ENCODE results near the gene PTTG2. TPM values are rescaled to one million over a fixed set of nuclear protein-coding genes. Genes with fewer than 3 reads are reported as not detected.

Gene PTTG2
- total RNA-seq, 1 experiment from 2014 or later, result 0.35 TPM

GRCh38 chr4:37928426-37929416 lies 31.5 kb upstream of the PTTG2 start (continued):
- TF ChIP-seq STAT6 (CRISPR knock-in tag; conservative IDR thresholded peaks at IDR 0.05; ENCODE audit: low read depth) (no peak), FOXK1 (CRISPR knock-in tag; IDR thresholded peaks at IDR 0.05) (no peak), ZNF532 (CRISPR knock-in tag; IDR thresholded peaks at IDR 0.05; ENCODE audit: borderline replicate concordance) (no peak), CDX4 (CRISPR knock-in tag; IDR thresholded peaks at IDR 0.05; ENCODE audit: borderline replicate concordance) (no peak), SP1 (CRISPR knock-in tag; conservative IDR thresholded peaks at IDR 0.05) (no peak), MXD4 (CRISPR knock-in tag; IDR thresholded peaks at IDR 0.05; ENCODE audit: borderline replicate concordance) (no peak), JUN (CRISPR knock-in tag; IDR thresholded peaks at IDR 0.05) (no peak), ZNF425 (CRISPR knock-in tag; conservative IDR thresholded peaks at IDR 0.05) (no peak), NFATC4 (CRISPR knock-in tag; IDR thresholded peaks at IDR 0.05) (no peak), GTF2I (CRISPR knock-in tag; conservative IDR thresholded peaks at IDR 0.05) (no peak), ATF6 (CRISPR knock-in tag; IDR thresholded peaks at IDR 0.05) (no peak), CREM (CRISPR knock-in tag; IDR thresholded peaks at IDR 0.05) (no peak), ZNF232 (CRISPR knock-in tag; IDR thresholded peaks at IDR 0.05) (no peak)
